HG02938 (cell line): Measurements from ENCODE around the gene CCDC93.

Experiments used
- ATAC-seq: cut with Tn5 transposase; IDR thresholded peaks from one replicate; pipeline ENCODE4 v1.9.1; 2021; ENCODE audit warnings: mild to moderate bottlenecking, moderate library complexity; ENCODE audit not compliant: unreplicated experiment

The CCDC93 gene

GRCh38 chr2:117958186-117958585, 55.7 kb downstream of the CCDC93 start:
- no peak for ATAC-seq

GRCh38 chr2:117957616-117958015, 56.3 kb downstream of the CCDC93 start:
- no peak for ATAC-seq

- no peak for ATAC-seq
These were observed 57.7 kb downstream of the CCDC93 start for GRCh38 chr2:117956036-117956796.

- ATAC-seq: no peak
These were observed 60.6 kb downstream of the CCDC93 start for GRCh38 chr2:117953231-117953630.

- no peak for ATAC-seq
These were observed 61.2 kb downstream of the CCDC93 start for GRCh38 chr2:117952701-117953100.

- no peak for ATAC-seq
These were observed 61.6 kb downstream of the CCDC93 start for GRCh38 chr2:117952228-117952627.

GRCh38 chr2:117949806-117950205, 64.1 kb downstream of the CCDC93 start:
- ATAC-seq: no peak

GRCh38 chr2:117948615-117949014, 65.3 kb downstream of the CCDC93 start:
- no peak for ATAC-seq

- ATAC-seq: no peak
These were observed 68.6 kb downstream of the CCDC93 start for GRCh38 chr2:117945296-117945695.

- ATAC-seq: no peak
These were observed 69.1 kb downstream of the CCDC93 start for GRCh38 chr2:117944816-117945215.

GRCh38 chr2:117943013-117943672, 70.7 kb downstream of the CCDC93 start:
- ATAC-seq: no peak

- no peak for ATAC-seq
These were observed 71.3 kb downstream of the CCDC93 start for GRCh38 chr2:117942551-117942950.

- ATAC-seq: no peak
These were observed 72.2 kb downstream of the CCDC93 start for GRCh38 chr2:117941693-117942092.

GRCh38 chr2:117940436-117940835, 73.4 kb downstream of the CCDC93 start:
- ATAC-seq: no peak

GRCh38 chr2:117938611-117939010, 75.3 kb downstream of the CCDC93 start:
- no peak for ATAC-seq

- ATAC-seq: no peak
These were observed 76.9 kb downstream of the CCDC93 start for GRCh38 chr2:117936871-117937428.

GRCh38 chr2:117935954-117936353, 77.9 kb downstream of the CCDC93 start:
- no peak for ATAC-seq

- ATAC-seq: no peak
These were observed 78.4 kb downstream of the CCDC93 start for GRCh38 chr2:117935456-117935855.

- no peak for ATAC-seq
These were observed 80.0 kb downstream of the CCDC93 start for GRCh38 chr2:117933884-117934354.

GRCh38 chr2:117931978-117932377, 81.9 kb downstream of the CCDC93 start:
- ATAC-seq: no peak

- ATAC-seq: no peak
These were observed 82.6 kb downstream of the CCDC93 start for GRCh38 chr2:117931266-117931665.

- ATAC-seq: no peak
These were observed 83.1 kb downstream of the CCDC93 start for GRCh38 chr2:117930775-117931174.
